Heart right ventricle (tissue), 16 donors: ENCODE measurements around the gene GAB1. TPM values are rescaled to one million over a fixed set of nuclear protein-coding genes. Genes with fewer than 3 reads are reported as not detected.

Experiments used
- ATAC-seq, 8 donors: fragments of 200-7000 bp; cut with Tn5 transposase; one replicate each; pipeline ENCODE4 v1.9.1; 2020; ENCODE audit warnings: mild to moderate bottlenecking in 8 of 8, moderate library complexity in 8 of 8, moderate number of reproducible peaks in 1 of 8
- DNase-seq, 2 donors: peaks; one replicate each; pipeline ENCODE4 v3.0.0-alpha.2; 2020
- H3K27ac ChIP-seq, 10 donors: fragments of 200-600 bp; sonication (generic) in 2 of 10; one replicate each; pipeline versions ENCODE4 v1.5.0 to v1.8.0; 2020 to 2022; ENCODE audit warnings: mild to moderate bottlenecking in 3 of 10
- H3K27me3 ChIP-seq, 7 donors: fragments of 200-600 bp; one replicate each; pipeline ENCODE4 v1.8.0; 2021 to 2022; ENCODE audit warnings: mild to moderate bottlenecking in 2 of 7
- H3K36me3 ChIP-seq, 9 donors: fragments of 200-600 bp; sonication (generic) in 1 of 9; one replicate each; pipeline versions ENCODE4 v1.5.0 to v1.8.0; 2020 to 2022; ENCODE audit warnings: mild to moderate bottlenecking in 2 of 9
- H3K4me1 ChIP-seq, 9 donors: fragments of 200-600 bp; sonication (generic) in 1 of 9; one replicate each; pipeline versions ENCODE4 v1.5.0 to v1.8.0; 2020 to 2022; ENCODE audit warnings: mild to moderate bottlenecking in 4 of 9
- H3K4me3 ChIP-seq, 10 donors: fragments of 200-600 bp; sonication (generic) in 2 of 10; one replicate each; pipeline versions ENCODE4 v1.5.0 to v1.8.0; 2020 to 2022; ENCODE audit warnings: mild to moderate bottlenecking in 7 of 10, moderate library complexity in 2 of 10
- H3K9me3 ChIP-seq, 11 donors: fragments of 200-600 bp in 10 of 11; sonication (generic) in 2 of 11; one replicate each; pipeline versions ENCODE4 v1.5.0 to v1.8.0; 2013 to 2022; ENCODE audit warnings: mild to moderate bottlenecking in 2 of 11, control low read depth in 1 of 11, moderate library complexity in 1 of 11
- WGBS, 2 donors: extraction: QIAGEN DNeasy Blood & Tissue Kit; methylation state at CpG; one replicate each; pipeline ENCODE4 v1.1.7; 2013; ENCODE audit warnings: inconsistent platforms in 1 of 2; 5-methylcytosine and 5-hydroxymethylcytosine counted together
- intact Hi-C, 10 donors: fragments of 100-400 bp; cut with DNase I; formaldehyde crosslinking; loops; one replicate each; pipeline versions ENCODE4 v1.11.1 to v1.14.2; 2022
- polyA plus RNA-seq, 2 donors: library from polyadenylated mRNA; stranded (reverse); fragments of 200-250 nt; gene quantifications; one replicate each; pipeline ENCODE4 v1.2.3, GENCODE V29; 2013
- total RNA-seq, 10 donors: library from RNA; stranded (reverse); fragmentation: NEBNext Ultra II Directional in 3 of 10; extraction: Animal tissue kit (Norgen Biotek cat#: 25700) in 3 of 10; gene quantifications; one replicate each; pipeline versions ENCODE4 v1.2.1 to v1.2.4, GENCODE V29; 2021 to 2023
- TF ChIP-seq, protein P1 (sequence below), 9 donors: fragments of 200-600 bp; sonication (generic) in 2 of 9; IDR thresholded peaks; one replicate each; pipeline versions ENCODE4 v1.5.0 to v1.8.0; 2021 to 2022; ENCODE audit warnings: antibody characterized with exemption in 9 of 9, mild to moderate bottlenecking in 5 of 9, moderate library complexity in 1 of 9
- donor health status: Arrhythmogenic right ventricular cardiomyopathy.
- donor health status: ischemic (EF 13 %, LVEDD 7.1; RV severe dilation, severe dysfunction).
- donor health status: healthy with polysubstance abuse.
- donor health status: DM: no; HTN: yes; CAD: no.
- donor health status: DM: no; HTN: no; CAD: no.
- donor health status: ischemic (EF 25% LVEDD 6.9; RV normal size, moderate dysfunction).
- donor health status: ischemic (EF 25% LVEDD 5.7; RV mildly dilated, moderate dysfunction).
- donor health status: healthy.
- donor health status: DM: yes; HTN: yes; CAD: no.
- donor health status: Ischemic cardiomyopathy.
- donor health status: ischemic (EF 35%, LVEDD 5.7; RV mildly dilated, moderate dysfunction).
- donor health status: nonischemic (EF 11% LVEDD 7.7; RV severe dilation, severe dysfunction).
- donor health status: DM: yes; HTN: yes; CAD: no.
- donor health status: PGD.
- donor health status: ischemic (EF 29% LVEDD 5.4; RV normal size, mild dysfunction).
- donor health status: nonischemic (EF 23%, LVEDD 6.1; RV moderate dilation, normal function).

GAB1 gene
- total and polyA plus RNA-seq, 12 donors, result 7.8 to 130 (median 95.3) TPM

DNA sequence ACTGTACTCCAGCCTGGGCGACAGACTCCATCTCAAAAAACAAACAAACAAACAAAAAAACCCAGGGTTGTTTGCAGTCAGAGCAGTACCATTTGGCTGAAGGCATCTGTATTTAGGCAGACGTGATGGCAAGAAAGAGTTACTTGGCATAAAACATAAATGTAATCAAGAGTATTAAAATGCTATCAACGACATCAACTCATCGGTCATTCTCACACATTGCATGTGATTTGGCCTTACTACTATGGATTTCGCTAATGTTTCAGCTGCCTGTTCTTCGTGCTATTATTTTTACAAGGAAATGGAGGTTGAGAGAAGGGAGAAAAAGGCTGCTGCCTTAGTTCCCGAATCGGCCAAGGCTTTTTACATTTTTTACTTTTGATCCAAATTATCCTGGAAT is 161.3 kb downstream of the GAB1 start:
- Histone ChIP-seq H3K36me3 (no peaks in the 10 kb centered on the region), H3K4me1 (no peaks in the 10 kb centered on the region), H3K27me3 (no peaks in the 10 kb centered on the region), H3K27ac (no peak overlapping the region), H3K4me3 (no peak overlapping the region), H3K9me3 (peaks cover 0 to 7% (median 0%) of the 10 kb centered on the region in 11 donors)
- ATAC-seq (no peak), DNase-seq (no peak)
- TF ChIP-seq, protein P1, sequence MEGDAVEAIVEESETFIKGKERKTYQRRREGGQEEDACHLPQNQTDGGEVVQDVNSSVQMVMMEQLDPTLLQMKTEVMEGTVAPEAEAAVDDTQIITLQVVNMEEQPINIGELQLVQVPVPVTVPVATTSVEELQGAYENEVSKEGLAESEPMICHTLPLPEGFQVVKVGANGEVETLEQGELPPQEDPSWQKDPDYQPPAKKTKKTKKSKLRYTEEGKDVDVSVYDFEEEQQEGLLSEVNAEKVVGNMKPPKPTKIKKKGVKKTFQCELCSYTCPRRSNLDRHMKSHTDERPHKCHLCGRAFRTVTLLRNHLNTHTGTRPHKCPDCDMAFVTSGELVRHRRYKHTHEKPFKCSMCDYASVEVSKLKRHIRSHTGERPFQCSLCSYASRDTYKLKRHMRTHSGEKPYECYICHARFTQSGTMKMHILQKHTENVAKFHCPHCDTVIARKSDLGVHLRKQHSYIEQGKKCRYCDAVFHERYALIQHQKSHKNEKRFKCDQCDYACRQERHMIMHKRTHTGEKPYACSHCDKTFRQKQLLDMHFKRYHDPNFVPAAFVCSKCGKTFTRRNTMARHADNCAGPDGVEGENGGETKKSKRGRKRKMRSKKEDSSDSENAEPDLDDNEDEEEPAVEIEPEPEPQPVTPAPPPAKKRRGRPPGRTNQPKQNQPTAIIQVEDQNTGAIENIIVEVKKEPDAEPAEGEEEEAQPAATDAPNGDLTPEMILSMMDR (IDR thresholded peaks at IDR 0.05), result no peak
- intact Hi-C loops, result loop anchor here in 1 of 10 donors (10.0 kb wide), 1 partner anchor 513 kb away; no protein-coding TSS in a partner anchor
- 84 to 86% methylated on average over 8 of the region's 8 CpGs for WGBS, 2 donors

GRCh38 chr4:143502231-143502630 is 165.6 kb downstream of the GAB1 start:
- TF ChIP-seq, protein P1 (IDR thresholded peaks at IDR 0.05), result no peak
- H3K27me3 ChIP-seq, result no peaks in the 10 kb centered on the region
- ATAC-seq (no peak), DNase-seq (no peak)
- WGBS, 2 donors, result 69 to 92% methylated on average over 1 of the region's 1 CpG
- no peaks in the 10 kb centered on the region for H3K9me3 ChIP-seq
- H3K4me3 ChIP-seq, result no peak overlapping the region
- no peaks in the 10 kb centered on the region for H3K36me3 ChIP-seq
- H3K27ac ChIP-seq, result no peak overlapping the region
- intact Hi-C loops, result no loop called here
- no peaks in the 10 kb centered on the region for H3K4me1 ChIP-seq

GRCh38 chr4:143506031-143506430 is 169.4 kb downstream of the GAB1 start:
- H3K9me3 ChIP-seq, result no peaks in the 10 kb centered on the region
- TF ChIP-seq, protein P1 (IDR thresholded peaks at IDR 0.05), result no peak
- no peaks in the 10 kb centered on the region for H3K4me1 ChIP-seq
- H3K4me3 ChIP-seq, result no peak overlapping the region
- no peaks in the 10 kb centered on the region for H3K36me3 ChIP-seq
- ATAC-seq (no peak), DNase-seq (no peak)
- no peak overlapping the region for H3K27ac ChIP-seq
- no peaks in the 10 kb centered on the region for H3K27me3 ChIP-seq
- intact Hi-C loops, result no loop called here
- 88 to 100% methylated on average over 1 of the region's 1 CpG for WGBS, 2 donors

- 95 to 96% methylated on average over 7 of the region's 7 CpGs for WGBS, 2 donors
- intact Hi-C loops, result loop anchor here in 1 of 10 donors (5.0 kb wide), 1 partner anchor 175 kb away; the partner anchor contains the start of gene GAB1
- no peaks in the 10 kb centered on the region for H3K9me3 ChIP-seq
These were observed 175.2 kb downstream of the GAB1 start for GRCh38 chr4:143511906-143512305.

More at GRCh38 chr4:143511906-143512305, 175.2 kb downstream of the GAB1 start:
- H3K27ac ChIP-seq, result no peak overlapping the region
- peaks cover 0 to 2% (median 0%) of the 10 kb centered on the region in 9 donors for H3K36me3 ChIP-seq
- TF ChIP-seq, protein P1 (IDR thresholded peaks at IDR 0.05), result no peak
- ATAC-seq (no peak), DNase-seq (no peak)
- H3K4me1 ChIP-seq, result peaks cover 0 to 30% (median 24%) of the 10 kb centered on the region in 9 donors
- H3K27me3 ChIP-seq, result no peaks in the 10 kb centered on the region
- H3K4me3 ChIP-seq, result no peak overlapping the region
